HCT116 (cell line): Measurements from ENCODE around the gene LGI2. TPM values are rescaled to one million over a fixed set of nuclear protein-coding genes. Genes with fewer than 3 reads are reported as not detected.

Source experiments
- ATAC-seq: fragments of 200-7000 bp; cut with Tn5 transposase; 2 replicates; pipeline ENCODE4 v1.9.1; 2020; ENCODE audit warnings: mild to moderate bottlenecking, moderate library complexity
- BruUV-seq: library from RNA; stranded (reverse); fragments of 400-500 nt; replicated peaks from 2 replicates; lab custom pipeline; 2021; lab: Mats Ljungman, UMichigan
- CTCF ChIA-PET: fragments of 300-600 bp; sonication (Branson Sonifier 250); formaldehyde crosslinking; loops from one replicate; lab custom pipeline; 2021; ENCODE audit warnings: antibody characterized with exemption; lab: Charles Lee
- POLR2A ChIA-PET: fragments of 300-600, 350-600 bp; sonication (Branson Sonifier 250); formaldehyde crosslinking; loops from one replicate; lab custom pipeline; 2021; ENCODE audit warnings: antibody characterized with exemption; lab: Charles Lee
- RAD21 ChIA-PET, 2 experiments: fragments of 300-600 bp; sonication (Branson Sonifier 250); formaldehyde crosslinking; loops; one replicate each; lab custom pipeline; 2023; ENCODE audit warnings: low total read pairs in 2 of 2; ENCODE audit not compliant: uncharacterized antibody in 2 of 2, unreplicated experiment in 2 of 2, low non-redundant PET in 1 of 2; lab: Charles Lee
- DNase-seq: peaks from one replicate; pipeline ENCODE4 v3.0.0-alpha.2; 2010; ENCODE audit warnings: low read depth, low spot score
- H2AFZ ChIP-seq: fragments of 200-600 bp; shearing (Covaris generic), sonication (generic); 2 replicates; pipeline ENCODE4 v1.6.1; 2017; ENCODE audit warnings: low read depth, mixed run types, mixed read lengths, antibody characterized with exemption, low read length; ENCODE audit not compliant: poor library complexity, severe bottlenecking
- H3K27ac ChIP-seq: 2 replicates; pipeline ENCODE4 v1.5.1; 2012; ENCODE audit warnings: low read depth, low read length
- H3K27me3 ChIP-seq: fragments of 200-600 bp; sonication (generic); 2 replicates; pipeline ENCODE4 v1.6.1; 2016; ENCODE audit warnings: mixed run types, low read length, mixed read lengths; ENCODE audit not compliant: insufficient read depth
- H3K36me3 ChIP-seq, 2 experiments: fragments of 200-500 bp in 1 of 2; fragments of 200-600 bp in 1 of 2; sonication (Bioruptor generic) in 1 of 2; sonication (generic) in 1 of 2; 2 replicates each; pipeline versions ENCODE4 v1.5.1 to v1.6.1; 2014 to 2016; ENCODE audit warnings: low read length in 2 of 2, inconsistent platforms in 1 of 2, mixed read lengths in 1 of 2, mixed run types in 1 of 2; ENCODE audit not compliant: insufficient read depth in 2 of 2, control insufficient read depth in 1 of 2
- H3K4me1 ChIP-seq, 2 experiments: fragments of 200-600 bp in 1 of 2; sonication (generic) in 1 of 2; 2 replicates each; pipeline versions ENCODE4 v1.5.1 to v1.6.1; 2012 to 2017; ENCODE audit warnings: low read length in 2 of 2, inconsistent platforms in 1 of 2, mild to moderate bottlenecking in 1 of 2, mixed read lengths in 1 of 2, mixed run types in 1 of 2, moderate library complexity in 1 of 2; ENCODE audit not compliant: insufficient read depth in 2 of 2, control insufficient read depth in 1 of 2
- H3K4me2 ChIP-seq: fragments of 200-600 bp; sonication (generic); 2 replicates; pipeline ENCODE4 v1.6.1; 2017; ENCODE audit warnings: mixed run types, low read length, mixed read lengths
- H3K4me3 ChIP-seq, 2 experiments: fragments of 200-600 bp in 1 of 2; sonication (generic) in 1 of 2; replicated peaks in 1 of 2; 2 replicates each; pipeline ENCODE4 v1.5.1; 2011 to 2016; ENCODE audit warnings: low read length in 2 of 2, control low read depth in 1 of 2, low read depth in 1 of 2, mild to moderate bottlenecking in 1 of 2, mixed read lengths in 1 of 2, mixed run types in 1 of 2
- H3K79me2 ChIP-seq: fragments of 200-600 bp; sonication (generic); 2 replicates; pipeline ENCODE4 v1.6.1; 2017; ENCODE audit warnings: mild to moderate bottlenecking, mixed run types, low read length, moderate library complexity, mixed read lengths; ENCODE audit not compliant: insufficient read depth
- H3K9ac ChIP-seq: fragments of 200-600 bp; sonication (generic); 2 replicates; pipeline ENCODE4 v1.6.1; 2016; ENCODE audit warnings: low read length, mixed read lengths
- H3K9me2 ChIP-seq: fragments of 200-600 bp; sonication (generic), shearing (Covaris generic); 2 replicates; pipeline ENCODE4 v1.6.1; 2017; ENCODE audit warnings: mixed run types, mild to moderate bottlenecking, moderate library complexity; ENCODE audit not compliant: insufficient read depth
- H3K9me3 ChIP-seq, 2 experiments: fragments of 200-500 bp in 1 of 2; fragments of 200-600 bp in 1 of 2; sonication (Bioruptor generic) in 1 of 2; sonication (generic) in 1 of 2; 2 replicates each; pipeline ENCODE4 v1.6.1; 2014 to 2017; ENCODE audit warnings: low read length in 2 of 2, mixed read lengths in 2 of 2, inconsistent platforms in 1 of 2, low read depth in 1 of 2, mild to moderate bottlenecking in 1 of 2, mixed run types in 1 of 2, moderate library complexity in 1 of 2; ENCODE audit not compliant: control insufficient read depth in 1 of 2, insufficient read depth in 1 of 2
- H4K20me1 ChIP-seq: fragments of 200-600 bp; sonication (generic), shearing (Covaris generic); 2 replicates; pipeline ENCODE4 v1.6.1; 2017; ENCODE audit warnings: mixed run types, mild to moderate bottlenecking, moderate library complexity; ENCODE audit not compliant: insufficient read depth
- CBX3 ChIP-seq: IDR thresholded peaks from 2 replicates; pipeline ENCODE4 v1.6.1; 2012; ENCODE audit warnings: low read depth
- CEBPB ChIP-seq: IDR thresholded peaks from 2 replicates; pipeline ENCODE4 v1.6.1; 2012; ENCODE audit warnings: low read depth
- CTCF ChIP-seq, 3 experiments: fragments of 200-600 bp in 1 of 3; sonication (generic) in 1 of 3; IDR thresholded peaks in 2 of 3; conservative IDR thresholded peaks in 1 of 3; 2 replicates each; pipeline ENCODE4 v1.5.1; 2012 to 2017; ENCODE audit warnings: low read depth in 2 of 3, low read length in 2 of 3, antibody characterized with exemption in 1 of 3, borderline replicate concordance in 1 of 3, control low read depth in 1 of 3, mild to moderate bottlenecking in 1 of 3, mixed read lengths in 1 of 3, mixed run types in 1 of 3, moderate library complexity in 1 of 3; ENCODE audit not compliant: insufficient read depth in 1 of 3
- EGR1 ChIP-seq: IDR thresholded peaks from 2 replicates; pipeline ENCODE4 v1.6.1; 2012; ENCODE audit warnings: low read depth
- MAX ChIP-seq: IDR thresholded peaks from 2 replicates; pipeline ENCODE4 v1.6.1; 2012
- POLR2A ChIP-seq: IDR thresholded peaks from 2 replicates; pipeline ENCODE4 v1.7.0; 2011; ENCODE audit warnings: borderline replicate concordance; ENCODE audit not compliant: insufficient read depth, insufficient read length; ENCODE audit errors: extremely low read depth
- POLR2AphosphoS5 ChIP-seq: IDR thresholded peaks from 2 replicates; pipeline ENCODE4 v1.6.1; 2011; ENCODE audit warnings: mild to moderate bottlenecking, low read depth, low read length, moderate library complexity
- RAD21 ChIP-seq: IDR thresholded peaks from 2 replicates; pipeline ENCODE4 v1.6.1; 2012; ENCODE audit warnings: low read depth, mild to moderate bottlenecking
- SIN3A ChIP-seq: IDR thresholded peaks from 2 replicates; pipeline ENCODE4 v1.6.1; 2012; ENCODE audit warnings: low read depth
- SP1 ChIP-seq: IDR thresholded peaks from 2 replicates; pipeline ENCODE4 v1.6.1; 2012; ENCODE audit warnings: low read depth
- SRF ChIP-seq: IDR thresholded peaks from 2 replicates; pipeline ENCODE4 v1.6.1; 2012; ENCODE audit warnings: low read depth
- TCF7L2 ChIP-seq: IDR thresholded peaks from 2 replicates; pipeline ENCODE4 v1.7.0; 2011; ENCODE audit warnings: borderline replicate concordance, inconsistent platforms; ENCODE audit not compliant: insufficient read depth, insufficient read length; ENCODE audit errors: extremely low read depth
- YY1 ChIP-seq: IDR thresholded peaks from 2 replicates; pipeline ENCODE4 v1.6.1; 2011; ENCODE audit warnings: low read length, low read depth, moderate library complexity, mild to moderate bottlenecking; ENCODE audit not compliant: insufficient replicate concordance; ENCODE audit errors: extremely low read depth
- ZBTB33 ChIP-seq: IDR thresholded peaks from 2 replicates; pipeline ENCODE4 v1.6.1; 2011; ENCODE audit warnings: mild to moderate bottlenecking, low read length, moderate library complexity; ENCODE audit not compliant: insufficient replicate concordance; ENCODE audit errors: extremely low read depth
- ZNF274 ChIP-seq: fragments of 200-500 bp; sonication (Bioruptor generic); IDR thresholded peaks from 2 replicates; pipeline ENCODE4 v1.6.1; 2014; ENCODE audit warnings: mild to moderate bottlenecking, low read depth, low read length, inconsistent platforms
- intact Hi-C: fragments of 100-400 bp; cut with micrococcal nuclease; formaldehyde crosslinking; loops from 2 replicates; pipeline ENCODE4 v1.10.0; 2022
- total RNA-seq: library from RNA; stranded (reverse); gene quantifications from one replicate; pipeline ENCODE4 v1.2.1, GENCODE V29; 2021; ENCODE audit not compliant: unreplicated experiment
- TF ChIP-seq, protein P1 (sequence below): IDR thresholded peaks from 2 replicates; pipeline ENCODE4 v1.6.1; 2012; ENCODE audit warnings: low read depth
- TF ChIP-seq, protein P2 (sequence below): IDR thresholded peaks from 2 replicates; pipeline ENCODE4 v1.6.1; 2012

Gene LGI2
- total RNA-seq, 1 experiment from 2014 or later = not detected

DNA sequence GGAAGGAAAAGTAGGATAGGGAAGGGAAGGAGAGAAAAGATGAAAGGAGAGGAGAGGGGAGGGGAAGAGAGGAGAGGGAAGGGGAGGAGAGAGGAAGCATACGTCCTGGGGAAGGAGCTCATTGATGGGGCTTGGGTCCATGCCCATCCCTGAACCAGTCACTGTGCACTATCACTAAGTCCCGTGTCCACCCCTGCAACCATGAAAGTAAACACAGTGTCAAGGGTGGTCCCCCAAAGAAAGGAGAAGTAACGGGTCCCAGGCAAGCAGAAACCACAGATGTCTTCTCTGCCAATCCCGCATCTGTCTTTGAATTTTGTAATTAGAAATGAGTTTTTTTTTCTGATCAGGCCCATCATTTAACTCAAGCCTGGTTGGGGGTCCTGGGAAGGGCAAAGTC, 55.2 kb downstream of the LGI2 start:
- H2AFZ ChIP-seq = no peak overlapping the region
- DNase-seq = no peak
- no peaks in the 10 kb centered on the region for H3K36me3 ChIP-seq
- no peaks in the 10 kb centered on the region for H3K9me2 ChIP-seq
- H4K20me1 ChIP-seq = no peaks in the 10 kb centered on the region
- no peak overlapping the region for H3K4me3 ChIP-seq
- H3K27me3 ChIP-seq = no peaks in the 10 kb centered on the region
- H3K79me2 ChIP-seq = no peaks in the 10 kb centered on the region
- ChIA-PET POLR2A (no interaction called here), RAD21 (no interaction called here), CTCF (no interaction called here)
- no TSS peak for BruUV-seq
- TF ChIP-seq SIN3A = no peak
- TF ChIP-seq SP1 = no peak
- TF ChIP-seq, protein P1, sequence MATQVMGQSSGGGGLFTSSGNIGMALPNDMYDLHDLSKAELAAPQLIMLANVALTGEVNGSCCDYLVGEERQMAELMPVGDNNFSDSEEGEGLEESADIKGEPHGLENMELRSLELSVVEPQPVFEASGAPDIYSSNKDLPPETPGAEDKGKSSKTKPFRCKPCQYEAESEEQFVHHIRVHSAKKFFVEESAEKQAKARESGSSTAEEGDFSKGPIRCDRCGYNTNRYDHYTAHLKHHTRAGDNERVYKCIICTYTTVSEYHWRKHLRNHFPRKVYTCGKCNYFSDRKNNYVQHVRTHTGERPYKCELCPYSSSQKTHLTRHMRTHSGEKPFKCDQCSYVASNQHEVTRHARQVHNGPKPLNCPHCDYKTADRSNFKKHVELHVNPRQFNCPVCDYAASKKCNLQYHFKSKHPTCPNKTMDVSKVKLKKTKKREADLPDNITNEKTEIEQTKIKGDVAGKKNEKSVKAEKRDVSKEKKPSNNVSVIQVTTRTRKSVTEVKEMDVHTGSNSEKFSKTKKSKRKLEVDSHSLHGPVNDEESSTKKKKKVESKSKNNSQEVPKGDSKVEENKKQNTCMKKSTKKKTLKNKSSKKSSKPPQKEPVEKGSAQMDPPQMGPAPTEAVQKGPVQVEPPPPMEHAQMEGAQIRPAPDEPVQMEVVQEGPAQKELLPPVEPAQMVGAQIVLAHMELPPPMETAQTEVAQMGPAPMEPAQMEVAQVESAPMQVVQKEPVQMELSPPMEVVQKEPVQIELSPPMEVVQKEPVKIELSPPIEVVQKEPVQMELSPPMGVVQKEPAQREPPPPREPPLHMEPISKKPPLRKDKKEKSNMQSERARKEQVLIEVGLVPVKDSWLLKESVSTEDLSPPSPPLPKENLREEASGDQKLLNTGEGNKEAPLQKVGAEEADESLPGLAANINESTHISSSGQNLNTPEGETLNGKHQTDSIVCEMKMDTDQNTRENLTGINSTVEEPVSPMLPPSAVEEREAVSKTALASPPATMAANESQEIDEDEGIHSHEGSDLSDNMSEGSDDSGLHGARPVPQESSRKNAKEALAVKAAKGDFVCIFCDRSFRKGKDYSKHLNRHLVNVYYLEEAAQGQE = no peak
- TF ChIP-seq CBX3 = no peak
- no peak for TF ChIP-seq POLR2A
- TF ChIP-seq MAX = no peak
- TF ChIP-seq RAD21 = no peak
- TF ChIP-seq ZNF274 = no peak
- TF ChIP-seq CTCF (IDR thresholded peaks at IDR 0.05 in 2 of 3, conservative IDR thresholded peaks at IDR 0.05 in 1 of 3; ENCODE audit: borderline replicate concordance in 1 of 3, insufficient read depth in 1 of 3, low read depth in 2 of 3, low read length in 2 of 3) = no peak
- no peak for TF ChIP-seq ZBTB33
- TF ChIP-seq POLR2AphosphoS5 = no peak
- no peak for TF ChIP-seq SRF
- no peak for TF ChIP-seq YY1
- no peak for TF ChIP-seq EGR1
- no peak for TF ChIP-seq TCF7L2
- TF ChIP-seq, protein P2, sequence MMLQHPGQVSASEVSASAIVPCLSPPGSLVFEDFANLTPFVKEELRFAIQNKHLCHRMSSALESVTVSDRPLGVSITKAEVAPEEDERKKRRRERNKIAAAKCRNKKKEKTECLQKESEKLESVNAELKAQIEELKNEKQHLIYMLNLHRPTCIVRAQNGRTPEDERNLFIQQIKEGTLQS = no peak
- no peak for TF ChIP-seq CEBPB
- no peaks in the 10 kb centered on the region for H3K9me3 ChIP-seq
- no peak for ATAC-seq
- no peak overlapping the region for H3K27ac ChIP-seq
- peaks cover 0 to 10% of the 10 kb centered on the region in 2 experiments; a peak in 1 of 4 replicates for H3K4me1 ChIP-seq
- no peak overlapping the region for H3K9ac ChIP-seq
- H3K4me2 ChIP-seq = no peak overlapping the region
- intact Hi-C loops = no loop called here
